Smooth muscle cell (in vitro differentiated cells): Measurements from ENCODE around the gene SYNCRIP. TPM values are rescaled to one million over a fixed set of nuclear protein-coding genes. Genes with fewer than 3 reads are reported as not detected.

Source experiments
- DNase-seq: peaks from one replicate; lab custom pipeline; 2025; ENCODE audit not compliant: unreplicated experiment; lab: John Stamatoyannopoulos, UW
- H2AFZ ChIP-seq: fragments of 200-600 bp; sonication (generic); 2 replicates; pipeline ENCODE4 v1.6.0; 2016; ENCODE audit warnings: antibody characterized with exemption, low read depth, mild to moderate bottlenecking
- H3F3A ChIP-seq: fragments of 200-600 bp; sonication (generic); 2 replicates; pipeline ENCODE4 v1.6.0; 2017; ENCODE audit warnings: antibody characterized with exemption, low read depth
- H3K27ac ChIP-seq: fragments of 200-600 bp; sonication (generic); 2 replicates; pipeline ENCODE4 v1.5.1; 2016; ENCODE audit warnings: low read depth, mild to moderate bottlenecking
- H3K27me3 ChIP-seq: fragments of 200-600 bp; sonication (generic); 2 replicates; pipeline ENCODE4 v1.6.1; 2016; ENCODE audit warnings: low read depth, mild to moderate bottlenecking
- H3K36me3 ChIP-seq: fragments of 200-600 bp; sonication (generic); 2 replicates; pipeline ENCODE4 v1.5.1; 2016; ENCODE audit warnings: low read depth
- H3K4me1 ChIP-seq: fragments of 200-600 bp; sonication (generic); 2 replicates; pipeline ENCODE4 v1.5.1; 2016; ENCODE audit warnings: low read depth
- H3K4me2 ChIP-seq: fragments of 200-600 bp; sonication (generic); 2 replicates; pipeline ENCODE4 v1.6.0; 2016; ENCODE audit warnings: mild to moderate bottlenecking
- H3K4me3 ChIP-seq: fragments of 200-600 bp; sonication (generic); 2 replicates; pipeline ENCODE4 v1.5.1; 2016; ENCODE audit warnings: mild to moderate bottlenecking
- H3K79me2 ChIP-seq: fragments of 200-600 bp; sonication (generic); 2 replicates; pipeline ENCODE4 v1.6.0; 2016; ENCODE audit warnings: low read depth, mild to moderate bottlenecking
- H3K9ac ChIP-seq: fragments of 200-600 bp; sonication (generic); 2 replicates; pipeline ENCODE4 v1.6.0; 2016; ENCODE audit warnings: low read depth
- H3K9me3 ChIP-seq: fragments of 200-600 bp; sonication (generic); replicated peaks from 2 replicates; pipeline ENCODE4 v1.5.1; 2016; ENCODE audit warnings: low read depth
- H4K20me1 ChIP-seq: fragments of 200-600 bp; sonication (generic); 2 replicates; pipeline ENCODE4 v1.6.0; 2016; ENCODE audit warnings: low read depth
- WGBS: methylation state at CpG from one replicate; pipeline ENCODE4 v1.1.7; 2016; ENCODE audit warnings: low lambda C conversion rate; 5-methylcytosine and 5-hydroxymethylcytosine counted together
- polyA plus RNA-seq: library from polyadenylated mRNA; unstranded; fragments of >200 nt; fragmentation: Nextera tagmentation; extraction: Ambion mirVana; gene quantifications from 2 replicates; pipeline ENCODE4 v1.2.1, GENCODE V29; 2016
- total RNA-seq: library from RNA; depleted of rRNA; stranded (reverse); fragments of >200 nt; gene quantifications from 2 replicates; pipeline ENCODE4 v1.2.3, GENCODE V29; 2014
- TF ChIP-seq, protein P1 (sequence below): fragments of 200-600 bp; sonication (generic); IDR thresholded peaks from 2 replicates; pipeline ENCODE4 v1.5.1; 2017; ENCODE audit warnings: borderline replicate concordance, mild to moderate bottlenecking, antibody characterized with exemption; ENCODE audit not compliant: insufficient read depth, poor library complexity, severe bottlenecking

SYNCRIP gene
- total and polyA plus RNA-seq, 2 experiments from 2014 or later: 53.1 to 74.6 TPM

DNA sequence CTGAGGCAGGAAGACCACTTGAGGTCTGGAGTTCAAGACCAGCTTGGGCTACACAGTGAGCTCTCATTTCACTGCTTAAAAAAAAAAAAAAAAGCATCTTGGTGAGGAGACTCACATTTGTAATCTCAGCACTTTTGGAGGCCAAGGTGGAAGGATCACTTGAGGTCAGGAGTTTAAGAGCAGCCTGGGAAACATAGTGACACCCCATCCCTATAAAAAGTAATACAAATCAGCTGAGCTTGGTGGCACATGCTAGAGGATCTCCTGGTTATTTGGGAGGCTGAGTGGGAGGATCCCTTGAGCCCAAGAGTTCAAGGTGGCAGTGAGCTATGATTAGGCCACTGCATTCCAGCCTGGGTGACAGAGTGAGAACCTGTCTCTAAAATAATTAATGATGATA, 29.4 kb upstream of the SYNCRIP start:
- Histone ChIP-seq H3F3A (peaks cover 26% of the 10 kb centered on the region), H3K9ac (no peak overlapping the region), H3K4me2 (no peak overlapping the region), H3K36me3 (no peaks in the 10 kb centered on the region), H3K4me3 (no peak overlapping the region), H2AFZ (no peak overlapping the region), H3K27me3 (no peaks in the 10 kb centered on the region), H3K4me1 (peaks cover 8% of the 10 kb centered on the region), H3K9me3 (no peaks in the 10 kb centered on the region), H3K27ac (no peak overlapping the region), H4K20me1 (peaks cover 76% of the 10 kb centered on the region), H3K79me2 (peaks cover 38% of the 10 kb centered on the region)
- TF ChIP-seq, protein P1, sequence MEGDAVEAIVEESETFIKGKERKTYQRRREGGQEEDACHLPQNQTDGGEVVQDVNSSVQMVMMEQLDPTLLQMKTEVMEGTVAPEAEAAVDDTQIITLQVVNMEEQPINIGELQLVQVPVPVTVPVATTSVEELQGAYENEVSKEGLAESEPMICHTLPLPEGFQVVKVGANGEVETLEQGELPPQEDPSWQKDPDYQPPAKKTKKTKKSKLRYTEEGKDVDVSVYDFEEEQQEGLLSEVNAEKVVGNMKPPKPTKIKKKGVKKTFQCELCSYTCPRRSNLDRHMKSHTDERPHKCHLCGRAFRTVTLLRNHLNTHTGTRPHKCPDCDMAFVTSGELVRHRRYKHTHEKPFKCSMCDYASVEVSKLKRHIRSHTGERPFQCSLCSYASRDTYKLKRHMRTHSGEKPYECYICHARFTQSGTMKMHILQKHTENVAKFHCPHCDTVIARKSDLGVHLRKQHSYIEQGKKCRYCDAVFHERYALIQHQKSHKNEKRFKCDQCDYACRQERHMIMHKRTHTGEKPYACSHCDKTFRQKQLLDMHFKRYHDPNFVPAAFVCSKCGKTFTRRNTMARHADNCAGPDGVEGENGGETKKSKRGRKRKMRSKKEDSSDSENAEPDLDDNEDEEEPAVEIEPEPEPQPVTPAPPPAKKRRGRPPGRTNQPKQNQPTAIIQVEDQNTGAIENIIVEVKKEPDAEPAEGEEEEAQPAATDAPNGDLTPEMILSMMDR: no peak
- DNase-seq: no peak

DNA sequence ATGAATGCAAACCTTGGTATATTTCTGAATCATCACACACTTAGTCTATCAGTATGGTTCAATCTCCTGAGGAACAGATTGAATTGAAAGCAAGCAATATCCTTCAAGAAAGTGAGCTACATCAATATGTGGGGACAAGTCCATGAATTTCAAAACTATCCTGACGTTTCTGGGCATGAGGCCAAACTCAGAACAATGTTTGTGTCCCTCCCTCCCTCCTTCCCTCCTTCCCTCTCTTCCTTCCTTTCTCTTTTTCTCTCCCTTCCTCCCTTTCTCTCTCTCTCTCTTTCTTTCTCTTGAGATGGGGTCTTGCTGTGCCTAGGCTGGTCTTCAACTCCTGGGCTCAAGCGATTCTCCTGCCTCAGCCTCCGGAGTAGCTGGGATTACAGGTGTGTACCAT, 27.9 kb upstream of the SYNCRIP start:
- peak overlapping the region; percentile 61 for H3K4me2 ChIP-seq

DNA sequence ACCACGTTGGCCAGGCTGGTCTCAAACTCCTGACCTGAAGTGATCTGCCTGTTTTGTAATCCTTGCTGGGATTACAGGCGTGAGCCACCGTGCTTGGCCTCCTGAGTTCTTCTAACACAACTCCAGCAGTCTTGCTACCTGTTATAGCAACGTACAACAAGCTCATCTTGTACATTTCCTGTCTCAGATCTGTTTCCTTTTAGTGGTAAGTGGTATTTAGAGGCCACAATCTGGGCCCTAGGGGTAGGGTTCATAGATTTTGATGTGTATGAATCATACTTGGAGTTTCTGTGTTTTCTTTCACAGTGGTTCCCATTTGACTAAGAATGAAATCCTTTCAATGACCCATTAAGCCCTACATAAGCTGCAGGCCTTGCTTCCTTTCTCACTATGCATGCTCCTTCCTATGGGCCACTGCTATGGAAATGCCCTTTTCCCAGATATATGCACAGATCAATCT, 27.1 kb upstream of the SYNCRIP start:
- TF ChIP-seq, protein P1: no peak
- Histone ChIP-seq H3K36me3 (no peaks in the 10 kb centered on the region), H3K79me2 (peaks cover 15% of the 10 kb centered on the region), H3K27me3 (no peaks in the 10 kb centered on the region), H3K9ac (no peak overlapping the region), H3F3A (peaks cover 22% of the 10 kb centered on the region), H3K4me1 (no peaks in the 10 kb centered on the region), H3K4me3 (no peak overlapping the region), H3K4me2 (peak overlapping the region; percentile 61), H3K27ac (peak overlapping the region; percentile 42), H2AFZ (no peak overlapping the region), H3K9me3 (no peaks in the 10 kb centered on the region), H4K20me1 (peaks cover 53% of the 10 kb centered on the region)
- 12% methylated on average over 4 of the region's 4 CpGs for WGBS
- no peak for DNase-seq

More for the DNA sequence above, 27.9 kb upstream of the SYNCRIP start:
- Histone ChIP-seq H3K27me3 (no peaks in the 10 kb centered on the region), H3F3A (peaks cover 26% of the 10 kb centered on the region), H3K4me1 (peaks cover under 1% of the 10 kb centered on the region), H3K27ac (peak overlapping the region; percentile 42), H3K79me2 (peaks cover 23% of the 10 kb centered on the region), H3K36me3 (no peaks in the 10 kb centered on the region), H3K9ac (no peak overlapping the region), H2AFZ (no peak overlapping the region), H4K20me1 (peaks cover 62% of the 10 kb centered on the region), H3K4me3 (no peak overlapping the region), H3K9me3 (no peaks in the 10 kb centered on the region)
- no peak for DNase-seq
- TF ChIP-seq, protein P1: no peak
- 78% methylated on average over 3 of the region's 3 CpGs for WGBS

DNA sequence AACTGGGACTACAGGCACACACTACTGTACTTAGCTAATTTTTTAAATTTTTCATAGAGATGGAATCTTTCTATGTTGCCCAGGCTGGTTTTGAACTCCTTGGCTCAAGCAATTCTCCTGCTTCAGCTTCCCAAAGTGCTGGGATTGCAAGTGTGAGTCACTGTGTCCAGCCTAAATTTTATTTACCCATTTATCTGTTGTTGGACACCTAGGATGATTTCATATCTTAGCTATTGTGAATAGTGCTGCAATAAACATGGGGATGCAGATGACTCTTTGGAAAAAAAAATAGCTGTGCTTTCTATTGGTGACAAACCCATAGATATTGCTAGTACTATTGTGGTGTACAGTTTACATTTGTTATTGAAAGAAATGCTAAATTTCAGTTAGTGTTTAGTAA, 19.6 kb upstream of the SYNCRIP start:
- no peaks in the 10 kb centered on the region for H4K20me1 ChIP-seq

More for the DNA sequence above, 19.6 kb upstream of the SYNCRIP start:
- Histone ChIP-seq H3K4me2 (no peak overlapping the region), H3K36me3 (no peaks in the 10 kb centered on the region), H2AFZ (no peak overlapping the region), H3K9ac (no peak overlapping the region), H3K79me2 (no peaks in the 10 kb centered on the region), H3K4me3 (no peak overlapping the region), H3K4me1 (peaks cover 5% of the 10 kb centered on the region), H3K27me3 (no peaks in the 10 kb centered on the region), H3F3A (peaks cover 4% of the 10 kb centered on the region), H3K9me3 (no peaks in the 10 kb centered on the region), H3K27ac (peak overlapping the region; percentile 95)
- TF ChIP-seq, protein P1: no peak
- no peak for DNase-seq
